ENCODE results near the gene DYRK4.

DYRK4 gene

GRCh38 chr12:4628406-4628805 lies 66.4 kb downstream of the DYRK4 start:
- DNase-seq, result no peak

- no peak for DNase-seq
Measured at GRCh38 chr12:4630262-4630661, 68.3 kb downstream of the DYRK4 start.

- DNase-seq, result no peak
Measured at GRCh38 chr12:4643747-4644146, 81.7 kb downstream of the DYRK4 start.

- DNase-seq, result no peak
Measured at GRCh38 chr12:4645023-4645422, 83.0 kb downstream of the DYRK4 start.

- DNase-seq, result peak; percentile 73 to 94 (median 86)
Measured at GRCh38 chr12:4648104-4648500, 86.1 kb downstream of the DYRK4 start.

GRCh38 chr12:4648501-4649357 lies 86.7 kb downstream of the DYRK4 start, which contains the start of the genes AKAP3 and NDUFA9:
Gene AKAP3 (minus strand): TSS chr12:4649051. CDS start chr12:4638196, 10,855 bp downstream.
Gene NDUFA9 (plus strand): TSS chr12:4649114. CDS start chr12:4649127, 13 bp downstream.
- DNase-seq, result peak; percentile 88 to 90 (median 89)

GRCh38 chr12:4649358-4649661 lies 87.3 kb downstream of the DYRK4 start:
- DNase-seq, result no peak

- no peak for DNase-seq
Measured at GRCh38 chr12:4653257-4653656, 91.2 kb downstream of the DYRK4 start.

GRCh38 chr12:4653691-4654090 lies 91.7 kb downstream of the DYRK4 start:
- DNase-seq, result peak; percentile 3 to 53 (median 17)
